Progenitor cell of endocrine pancreas (in vitro differentiated cells): ENCODE data around the gene CSF2. TPM values are rescaled to one million over a fixed set of nuclear protein-coding genes. Genes with fewer than 3 reads are reported as not detected.

Experiments
- DNase-seq: peaks from one replicate; pipeline ENCODE4 v3.0.0; 2021; ENCODE audit warnings: low spot score; ENCODE audit not compliant: unreplicated experiment
- H3K27ac Mint-ChIP-seq: 2 replicates; pipeline ENCODE4 v1.8.0; 2021; ENCODE audit warnings: mild to moderate bottlenecking, moderate library complexity, mixed read lengths
- H3K27me3 Mint-ChIP-seq: 2 replicates; pipeline ENCODE4 v1.8.0; 2021; ENCODE audit warnings: mixed read lengths
- H3K36me3 Mint-ChIP-seq: 2 replicates; pipeline ENCODE4 v1.8.0; 2022; ENCODE audit warnings: mixed read lengths; ENCODE audit not compliant: insufficient read depth
- H3K4me1 Mint-ChIP-seq: 2 replicates; pipeline ENCODE4 v1.8.0; 2021; ENCODE audit warnings: low read depth, mixed read lengths
- H3K4me3 Mint-ChIP-seq: 2 replicates; pipeline ENCODE4 v1.8.0; 2021; ENCODE audit warnings: low read depth, mild to moderate bottlenecking, moderate library complexity, mixed read lengths
- H3K9me3 Mint-ChIP-seq: 2 replicates; pipeline ENCODE4 v1.8.0; 2021; ENCODE audit warnings: low read depth, mixed read lengths
- total RNA-seq: library from RNA; stranded (reverse); gene quantifications from 2 replicates; pipeline ENCODE4 v1.2.1, GENCODE V29; 2021
- TF ChIP-seq, protein P1 (sequence below): fragments of 200-600 bp; sonication (generic); IDR thresholded peaks from one replicate; pipeline ENCODE4 v1.5.0; 2021; ENCODE audit warnings: antibody characterized with exemption, mild to moderate bottlenecking; ENCODE audit not compliant: unreplicated experiment

CSF2 gene
- total RNA-seq, 1 donor from 2014 or later, result not detected

DNA sequence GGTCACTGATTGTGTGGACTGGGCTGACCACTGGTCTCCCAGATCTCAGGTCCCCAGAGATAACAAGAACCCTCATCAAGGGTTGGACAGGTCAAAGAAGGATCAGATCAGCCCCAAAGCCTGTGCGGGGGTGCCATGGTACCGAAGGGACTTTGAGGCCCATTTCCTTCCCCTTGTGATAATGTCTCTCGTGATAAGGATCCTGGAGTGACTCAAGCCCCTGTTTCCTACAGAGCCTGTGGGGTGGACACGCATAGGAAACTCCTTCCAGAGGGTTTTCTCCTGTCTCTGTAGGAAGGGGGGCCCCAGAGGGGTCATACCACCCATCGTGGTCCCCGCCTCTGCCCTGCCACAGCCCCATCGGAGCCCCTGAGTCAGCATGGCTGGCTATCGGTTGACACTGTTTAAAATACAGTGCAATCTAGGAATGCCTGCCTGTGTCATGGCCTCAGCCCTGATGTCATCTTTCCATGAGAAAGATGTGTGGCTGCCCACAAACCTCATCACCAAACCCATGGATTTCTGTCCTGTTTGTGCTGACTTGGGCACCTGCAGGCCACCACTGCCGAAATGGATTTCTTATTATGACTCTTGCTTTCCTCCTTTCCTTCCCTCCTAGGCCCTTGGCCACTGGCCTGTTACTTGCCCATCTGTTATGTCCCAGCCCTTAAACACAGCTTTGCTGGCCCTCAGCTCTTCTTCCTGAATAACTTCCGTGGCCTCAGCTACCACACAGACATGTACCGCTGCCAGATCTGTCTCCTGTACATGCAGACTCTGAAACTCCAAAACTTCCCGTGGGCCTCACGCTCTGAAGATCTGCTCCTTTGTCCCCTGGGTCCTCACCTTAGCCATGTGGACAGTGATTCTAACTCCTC is 2.9 kb upstream of the CSF2 start:
- Mint-ChIP-seq H3K36me3 (no peaks in the 10 kb centered on the region), H3K27ac (no peak overlapping the region), H3K4me3 (no peak overlapping the region), H3K9me3 (no peaks in the 10 kb centered on the region), H3K27me3 (peaks cover 2% of the 10 kb centered on the region), H3K4me1 (peaks cover 17% of the 10 kb centered on the region)
- no peak for DNase-seq
- TF ChIP-seq, protein P1, sequence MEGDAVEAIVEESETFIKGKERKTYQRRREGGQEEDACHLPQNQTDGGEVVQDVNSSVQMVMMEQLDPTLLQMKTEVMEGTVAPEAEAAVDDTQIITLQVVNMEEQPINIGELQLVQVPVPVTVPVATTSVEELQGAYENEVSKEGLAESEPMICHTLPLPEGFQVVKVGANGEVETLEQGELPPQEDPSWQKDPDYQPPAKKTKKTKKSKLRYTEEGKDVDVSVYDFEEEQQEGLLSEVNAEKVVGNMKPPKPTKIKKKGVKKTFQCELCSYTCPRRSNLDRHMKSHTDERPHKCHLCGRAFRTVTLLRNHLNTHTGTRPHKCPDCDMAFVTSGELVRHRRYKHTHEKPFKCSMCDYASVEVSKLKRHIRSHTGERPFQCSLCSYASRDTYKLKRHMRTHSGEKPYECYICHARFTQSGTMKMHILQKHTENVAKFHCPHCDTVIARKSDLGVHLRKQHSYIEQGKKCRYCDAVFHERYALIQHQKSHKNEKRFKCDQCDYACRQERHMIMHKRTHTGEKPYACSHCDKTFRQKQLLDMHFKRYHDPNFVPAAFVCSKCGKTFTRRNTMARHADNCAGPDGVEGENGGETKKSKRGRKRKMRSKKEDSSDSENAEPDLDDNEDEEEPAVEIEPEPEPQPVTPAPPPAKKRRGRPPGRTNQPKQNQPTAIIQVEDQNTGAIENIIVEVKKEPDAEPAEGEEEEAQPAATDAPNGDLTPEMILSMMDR, result no peak

DNA sequence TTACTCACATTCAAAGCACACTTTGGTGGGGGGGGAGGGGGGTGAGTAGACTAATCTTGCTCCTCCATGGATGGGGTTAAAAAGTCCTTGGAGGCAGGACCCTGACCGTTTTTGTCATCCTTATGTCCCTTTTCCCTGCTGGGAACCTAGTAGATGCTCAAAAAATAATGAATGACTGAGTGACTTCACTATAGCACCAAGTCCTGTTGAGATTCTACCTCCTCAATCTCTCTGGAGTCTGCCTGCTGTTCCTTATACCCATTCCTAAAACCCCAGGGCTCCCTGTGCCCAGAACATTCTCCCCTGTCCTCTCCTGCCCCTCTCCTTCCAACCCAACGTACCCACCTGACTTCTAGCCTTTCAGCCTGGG is 2.3 kb upstream of the CSF2 start:
- H3K27me3 Mint-ChIP-seq, result peaks cover 2% of the 10 kb centered on the region
- no peak for DNase-seq
- H3K36me3 Mint-ChIP-seq, result no peaks in the 10 kb centered on the region
- H3K27ac Mint-ChIP-seq, result no peak overlapping the region
- no peak overlapping the region for H3K4me3 Mint-ChIP-seq
- TF ChIP-seq, protein P1, result no peak
- peaks cover 17% of the 10 kb centered on the region for H3K4me1 Mint-ChIP-seq
- no peaks in the 10 kb centered on the region for H3K9me3 Mint-ChIP-seq

DNA sequence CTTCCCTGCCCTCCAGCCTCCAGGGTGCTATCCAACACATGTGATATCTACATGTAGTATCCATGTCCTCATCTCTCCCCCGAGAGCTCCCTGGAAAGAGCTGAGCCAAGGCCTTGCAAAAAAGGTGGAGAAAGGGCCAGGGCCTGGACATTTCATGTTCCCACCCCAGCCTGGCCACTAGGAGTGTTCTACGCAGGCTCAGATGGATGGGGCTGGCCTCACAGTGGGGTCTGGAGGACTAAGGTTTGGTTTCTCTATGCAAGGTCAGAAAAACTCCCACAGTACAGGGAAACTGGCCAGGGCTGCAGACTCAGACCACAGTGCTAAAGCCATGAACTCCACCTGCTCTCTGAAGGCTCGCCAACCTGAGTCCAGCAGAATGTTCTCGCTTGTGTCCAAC is 1.5 kb upstream of the CSF2 start:
- H3K4me1 Mint-ChIP-seq, result peaks cover 17% of the 10 kb centered on the region
- H3K27me3 Mint-ChIP-seq, result peaks cover 2% of the 10 kb centered on the region
- H3K36me3 Mint-ChIP-seq, result no peaks in the 10 kb centered on the region
- no peak overlapping the region for H3K27ac Mint-ChIP-seq
- DNase-seq, result no peak
- no peaks in the 10 kb centered on the region for H3K9me3 Mint-ChIP-seq
- TF ChIP-seq, protein P1, result no peak
- H3K4me3 Mint-ChIP-seq, result no peak overlapping the region

DNA sequence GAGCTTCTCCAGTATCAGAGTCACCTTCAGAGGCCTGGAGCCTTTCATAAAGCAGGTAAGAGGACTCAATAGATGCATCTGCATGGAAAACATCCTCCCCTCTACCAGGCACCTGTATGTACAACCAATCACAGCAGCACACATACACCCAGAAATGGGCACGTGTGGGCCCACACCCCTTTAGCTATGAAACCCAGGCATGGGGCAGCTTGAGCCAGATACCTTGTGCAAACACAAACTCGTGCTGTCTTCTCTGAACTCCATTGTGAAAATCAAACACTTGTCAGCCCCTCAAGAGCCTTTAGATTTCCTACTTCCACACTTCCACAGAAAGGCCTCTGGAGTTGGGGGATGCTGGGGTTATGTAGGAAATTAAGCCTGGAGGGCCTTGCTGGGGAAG is 1.1 kb upstream of the CSF2 start:
- Mint-ChIP-seq H3K9me3 (no peaks in the 10 kb centered on the region), H3K4me1 (peaks cover 17% of the 10 kb centered on the region), H3K4me3 (no peak overlapping the region), H3K27ac (no peak overlapping the region), H3K36me3 (no peaks in the 10 kb centered on the region), H3K27me3 (peaks cover 2% of the 10 kb centered on the region)
- no peak for DNase-seq
- TF ChIP-seq, protein P1, result no peak

DNA sequence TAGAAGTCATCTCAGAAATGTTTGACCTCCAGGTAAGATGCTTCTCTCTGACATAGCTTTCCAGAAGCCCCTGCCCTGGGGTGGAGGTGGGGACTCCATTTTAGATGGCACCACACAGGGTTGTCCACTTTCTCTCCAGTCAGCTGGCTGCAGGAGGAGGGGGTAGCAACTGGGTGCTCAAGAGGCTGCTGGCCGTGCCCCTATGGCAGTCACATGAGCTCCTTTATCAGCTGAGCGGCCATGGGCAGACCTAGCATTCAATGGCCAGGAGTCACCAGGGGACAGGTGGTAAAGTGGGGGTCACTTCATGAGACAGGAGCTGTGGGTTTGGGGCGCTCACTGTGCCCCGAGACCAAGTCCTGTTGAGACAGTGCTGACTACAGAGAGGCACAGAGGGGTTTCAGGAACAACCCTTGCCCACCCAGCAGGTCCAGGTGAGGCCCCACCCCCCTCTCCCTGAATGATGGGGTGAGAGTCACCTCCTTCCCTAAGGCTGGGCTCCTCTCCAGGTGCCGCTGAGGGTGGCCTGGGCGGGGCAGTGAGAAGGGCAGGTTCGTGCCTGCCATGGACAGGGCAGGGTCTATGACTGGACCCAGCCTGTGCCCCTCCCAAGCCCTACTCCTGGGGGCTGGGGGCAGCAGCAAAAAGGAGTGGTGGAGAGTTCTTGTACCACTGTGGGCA is 642 bp downstream of the CSF2 start:
- Mint-ChIP-seq H3K4me3 (no peak overlapping the region), H3K27me3 (peaks cover 2% of the 10 kb centered on the region), H3K36me3 (no peaks in the 10 kb centered on the region), H3K4me1 (peaks cover 17% of the 10 kb centered on the region), H3K27ac (no peak overlapping the region), H3K9me3 (no peaks in the 10 kb centered on the region)
- no peak for DNase-seq
- TF ChIP-seq, protein P1, result no peak
